Left lung (tissue), 14 donors: Measurements from ENCODE around the gene KRT34. TPM values are rescaled to one million over a fixed set of nuclear protein-coding genes. Genes with fewer than 3 reads are reported as not detected.
"Not testable (repeated sequence)": the region's sequence is repeated elsewhere in the genome, so short reads cannot be mapped to it uniquely, and the experiment has no call there.

ENCODE experiments used
- ATAC-seq: fragments of 200-7000 bp; cut with Tn5 transposase; one replicate; pipeline ENCODE4 v1.9.1; 2020; ENCODE audit warnings: moderate library complexity
- DNase-seq, 4 donors: peaks; one replicate each; pipeline ENCODE4 v3.0.0-alpha.2; 2013 to 2020
- H3K27ac ChIP-seq, 2 donors: fragments of 200-600 bp; sonication (generic) in 1 of 2; one replicate each; pipeline versions ENCODE4 v1.5.0 to v1.8.0; 2020 to 2021
- H3K27me3 ChIP-seq, 2 donors: fragments of 200-600 bp; sonication (generic) in 1 of 2; one replicate each; pipeline versions ENCODE4 v1.5.0 to v1.8.0; 2020 to 2021
- H3K36me3 ChIP-seq, 2 donors: fragments of 200-600 bp; sonication (generic) in 1 of 2; one replicate each; pipeline versions ENCODE4 v1.5.0 to v1.8.0; 2020 to 2021
- H3K4me1 ChIP-seq, 2 donors: fragments of 200-600 bp; one replicate each; pipeline ENCODE4 v1.8.0; 2021
- H3K4me3 ChIP-seq, 2 donors: fragments of 200-600 bp; sonication (generic) in 1 of 2; one replicate each; pipeline versions ENCODE4 v1.5.0 to v1.8.0; 2020 to 2021; ENCODE audit warnings: mild to moderate bottlenecking in 1 of 2
- H3K9me3 ChIP-seq, 2 donors: fragments of 200-600 bp; sonication (generic) in 1 of 2; one replicate each; pipeline versions ENCODE4 v1.5.0 to v1.8.0; 2020 to 2021
- CTCF ChIP-seq, 2 donors: fragments of 200-600 bp; sonication (generic) in 1 of 2; IDR thresholded peaks; one replicate each; pipeline versions ENCODE4 v1.5.0 to v1.8.0; 2021; ENCODE audit warnings: antibody characterized with exemption in 2 of 2
- intact Hi-C, 2 donors: fragments of 100-400 bp; cut with DNase I; formaldehyde crosslinking; loops; one replicate each; pipeline versions ENCODE4 v1.11.2 to v1.14.2; 2022
- long read RNA-seq, 12 donors: library from polyadenylated mRNA in 2 of 12; unstranded in 2 of 12; transcript quantifications; one replicate each; pipeline ENCODE4 v2.0.0 and lab custom pipeline, GENCODE V29; 2019 to 2026
- polyA plus RNA-seq, 6 donors: library from polyadenylated mRNA; unstranded; fragments of 120-200 nt; gene quantifications; one replicate each; pipeline ENCODE4 v1.2.1, GENCODE V29; 2013; ENCODE audit not compliant: insufficient read length in 6 of 6
- total RNA-seq, 2 donors: library from RNA; stranded (reverse); fragmentation: NEBNext Ultra II Directional; extraction: Animal tissue kit (Norgen Biotek cat#: 25700); gene quantifications; one replicate each; pipeline ENCODE4 v1.2.1, GENCODE V29; 2021
- donor health status: DM: no; HTN: yes; CAD: no.
- donor health status: DM: no; HTN: no; CAD: no.

KRT34 gene
- total RNA-seq (not detected), polyA plus RNA-seq (not detected)
- long read RNA-seq, donor 1, result 0 reads
- long read RNA-seq, donor 2, result 0 reads
- long read RNA-seq, donor 3, result 0 reads
- long read RNA-seq, donor 4, result 0 reads
- long read RNA-seq, donor 5, result 0 reads
- long read RNA-seq, donor 6, result 0 reads
- long read RNA-seq, donor 7, result 0 reads
- long read RNA-seq, donor 8, result 0 reads
- long read RNA-seq, donor 9, result 0 reads
- long read RNA-seq, donor 10, result 0 reads
- long read RNA-seq, donor 11, result 0 reads
- long read RNA-seq, donor 12, result 0 reads

GRCh38 chr17:41381943-41382342, at the start of gene KRT34:
Gene KRT34, minus strand, starts transcription at chr17:41382306. Its CDS starts 60 bp downstream, at chr17:41382246.
- H3K4me1 ChIP-seq, DNase-seq, H3K4me3 ChIP-seq, H3K27ac ChIP-seq, ATAC-seq, H3K36me3 ChIP-seq, intact Hi-C loops, H3K27me3 ChIP-seq: not testable (repeated sequence)
- peaks cover 0 to 10% of the 10 kb centered on the region in 2 donors for H3K9me3 ChIP-seq

GRCh38 chr17:41430376-41430775, 48.3 kb upstream of the KRT34 start:
- H3K27ac ChIP-seq, ATAC-seq, intact Hi-C loops, H3K27me3 ChIP-seq, H3K36me3 ChIP-seq, DNase-seq, H3K9me3 ChIP-seq, H3K4me3 ChIP-seq, H3K4me1 ChIP-seq: not testable (repeated sequence)

GRCh38 chr17:41429667-41430066, 47.6 kb upstream of the KRT34 start:
- no peaks in the 10 kb centered on the region for H3K36me3 ChIP-seq
- no peak for TF ChIP-seq CTCF (IDR thresholded peaks at IDR 0.05)
- DNase-seq (no peak), ATAC-seq (no peak)
- no peak overlapping the region for H3K27ac ChIP-seq
- H3K4me1 ChIP-seq, result no peaks in the 10 kb centered on the region
- H3K27me3 ChIP-seq, result peaks cover 0 to 4% of the 10 kb centered on the region in 2 donors
- no peaks in the 10 kb centered on the region for H3K9me3 ChIP-seq
- H3K4me3 ChIP-seq, result no peak overlapping the region
- intact Hi-C loops, result no loop called here

- DNase-seq (no peak), ATAC-seq (no peak)
- peaks cover 0 to 4% of the 10 kb centered on the region in 2 donors for H3K27me3 ChIP-seq
- no peaks in the 10 kb centered on the region for H3K9me3 ChIP-seq
- no peak for TF ChIP-seq CTCF (IDR thresholded peaks at IDR 0.05)
- H3K4me3 ChIP-seq, result no peak overlapping the region
- intact Hi-C loops, result no loop called here
- H3K36me3 ChIP-seq, result no peaks in the 10 kb centered on the region
- no peaks in the 10 kb centered on the region for H3K4me1 ChIP-seq
- H3K27ac ChIP-seq, result no peak overlapping the region
Observed at GRCh38 chr17:41428591-41429291, 46.6 kb upstream of the KRT34 start.

DNA sequence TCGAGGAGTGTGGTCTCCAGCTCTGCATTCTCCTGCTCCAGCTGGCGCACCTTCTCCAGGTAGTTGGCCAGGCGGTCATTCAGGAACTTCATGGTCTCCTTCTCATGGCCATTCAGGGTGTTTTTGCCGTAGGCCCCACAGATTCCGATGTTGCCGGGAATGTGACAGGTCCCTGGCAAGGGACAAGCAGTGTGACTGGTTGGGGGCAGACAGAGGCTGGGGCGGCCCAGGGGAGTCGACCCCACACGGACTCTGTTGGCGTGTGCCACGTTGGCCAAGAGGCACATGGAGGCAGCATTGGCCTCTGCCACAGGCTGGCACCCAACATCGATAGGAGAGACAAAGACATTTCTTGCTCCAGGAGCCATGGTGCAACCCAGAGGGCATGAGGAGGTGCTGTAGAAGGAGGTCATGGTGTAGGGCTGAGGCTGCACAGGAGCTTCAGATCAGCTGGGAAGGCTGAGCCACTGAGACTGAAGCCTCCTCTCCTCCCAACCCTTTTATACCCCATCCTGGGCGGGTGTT, 42.1 kb upstream of the KRT34 start, which contains the start of gene KRT37:
Gene KRT37, minus strand, starts transcription at position 475 of the 525 bp plus-strand sequence. Its CDS starts 62 bp downstream, at position 413.
- no peak for DNase-seq
- H3K4me1 ChIP-seq, result no peaks in the 10 kb centered on the region
- H3K36me3 ChIP-seq, result no peaks in the 10 kb centered on the region
- intact Hi-C loops, result no loop called here
- no peak for ATAC-seq
- H3K9me3 ChIP-seq, result no peaks in the 10 kb centered on the region
- no peak for TF ChIP-seq CTCF (IDR thresholded peaks at IDR 0.05)
- H3K27me3 ChIP-seq, result no peaks in the 10 kb centered on the region
- H3K4me3 ChIP-seq, result no peak within 1 kb of the TSS
- no peak within 1 kb of the TSS for H3K27ac ChIP-seq

GRCh38 chr17:41422586-41422985, 40.5 kb upstream of the KRT34 start:
- H3K9me3 ChIP-seq, H3K36me3 ChIP-seq, H3K4me1 ChIP-seq, ATAC-seq, DNase-seq, H3K4me3 ChIP-seq, H3K27me3 ChIP-seq, intact Hi-C loops, H3K27ac ChIP-seq: not testable (repeated sequence)
